IMR-90 (cell line): ENCODE results near the gene SEMA3C. TPM values are rescaled to one million over a fixed set of nuclear protein-coding genes. Genes with fewer than 3 reads are reported as not detected.
A peak's percentile ranks its signal among the peaks of the same experiment; 100 is the strongest.

Experiments
- ATAC-seq: fragments of 200-7000 bp; cut with Tn5 transposase; 2 replicates; pipeline ENCODE4 v1.9.1; 2020; ENCODE audit warnings: low read depth, mild to moderate bottlenecking, moderate library complexity
- BruUV-seq: library from RNA; stranded (reverse); fragments of 400-500 nt; replicated peaks from 2 replicates; lab custom pipeline; 2021; lab: Mats Ljungman, UMichigan
- CTCF ChIA-PET: fragments of 300-600 bp; formaldehyde crosslinking; extraction: SDS; loops from one replicate; lab custom pipeline; 2021; ENCODE audit warnings: antibody characterized with exemption; lab: Yijun Ruan, JAX
- POLR2A ChIA-PET: fragments of 300-600 bp; sonication (Branson Sonifier 250); formaldehyde crosslinking; loops from one replicate; lab custom pipeline; 2022; ENCODE audit warnings: antibody characterized with exemption; ENCODE audit not compliant: unreplicated experiment; lab: Charles Lee
- DNase-seq: peaks from one replicate; pipeline ENCODE4 v3.0.0; 2013
- H2AFZ ChIP-seq: replicated peaks from 2 replicates; pipeline ENCODE3; 2013; ENCODE audit warnings: low read length, mild to moderate bottlenecking; ENCODE audit not compliant: poor library complexity
- H2AK5ac ChIP-seq: 2 replicates; pipeline ENCODE4 v1.6.1; 2013; ENCODE audit warnings: low read depth, low read length, inconsistent platforms
- H2AK9ac ChIP-seq: replicated peaks from 2 replicates; pipeline ENCODE3; 2013; ENCODE audit warnings: mild to moderate bottlenecking, low read depth, low read length, moderate library complexity; ENCODE audit not compliant: poor library complexity
- H2BK120ac ChIP-seq: 2 replicates; pipeline ENCODE4 v1.6.1; 2013; ENCODE audit warnings: low read depth, low read length, inconsistent platforms
- H2BK15ac ChIP-seq: 3 replicates; pipeline ENCODE4 v1.6.1; 2013; ENCODE audit warnings: low read depth, low read length, inconsistent platforms
- H2BK20ac ChIP-seq: 2 replicates; pipeline ENCODE4 v1.6.1; 2013; ENCODE audit warnings: low read depth, mild to moderate bottlenecking, inconsistent platforms, low read length, moderate library complexity
- H2BK5ac ChIP-seq: 2 replicates; pipeline ENCODE4 v1.6.1; 2013; ENCODE audit warnings: mild to moderate bottlenecking, low read depth, low read length, inconsistent platforms; ENCODE audit not compliant: poor library complexity, severe bottlenecking
- H3K14ac ChIP-seq: replicated peaks from 2 replicates; pipeline ENCODE4 v1.6.1; 2013; ENCODE audit warnings: low read depth, low read length, inconsistent platforms
- H3K18ac ChIP-seq: 2 replicates; pipeline ENCODE4 v1.6.1; 2013; ENCODE audit warnings: low read depth, low read length, control low read depth
- H3K23ac ChIP-seq: 2 replicates; pipeline ENCODE4 v1.6.1; 2013; ENCODE audit warnings: low read depth, low read length, inconsistent platforms
- H3K27ac ChIP-seq: 2 replicates; pipeline ENCODE4 v1.5.1; 2013; ENCODE audit warnings: mild to moderate bottlenecking, control low read depth, low read length; ENCODE audit not compliant: insufficient read depth
- H3K27me3 ChIP-seq: 2 replicates; pipeline ENCODE4 v1.6.1; 2013; ENCODE audit warnings: low read length; ENCODE audit not compliant: control insufficient read depth, insufficient read depth
- H3K36me3 ChIP-seq: 2 replicates; pipeline ENCODE4 v1.6.1; 2013; ENCODE audit warnings: low read length, mixed read lengths; ENCODE audit not compliant: control insufficient read depth, insufficient read depth
- H3K4ac ChIP-seq: 2 replicates; pipeline ENCODE4 v1.6.1; 2013; ENCODE audit warnings: low read depth, low read length, inconsistent platforms
- H3K4me1 ChIP-seq: 2 replicates; pipeline ENCODE4 v1.6.1; 2013; ENCODE audit warnings: low read length, mixed read lengths; ENCODE audit not compliant: control insufficient read depth, insufficient read depth
- H3K4me2 ChIP-seq: 2 replicates; pipeline ENCODE4 v1.6.1; 2013; ENCODE audit warnings: low read depth, mild to moderate bottlenecking, control low read depth, low read length, moderate library complexity
- H3K4me3 ChIP-seq: 2 replicates; pipeline ENCODE4 v1.5.1; 2013; ENCODE audit warnings: low read depth, mild to moderate bottlenecking, control low read depth, low read length, moderate library complexity; ENCODE audit not compliant: insufficient read depth
- H3K56ac ChIP-seq: 2 replicates; pipeline ENCODE4 v1.6.1; 2013; ENCODE audit warnings: low read length, inconsistent platforms; ENCODE audit not compliant: insufficient read depth; ENCODE audit errors: extremely low read depth
- H3K79me1 ChIP-seq, 2 experiments: 2 replicates each; pipeline ENCODE4 v1.6.1; 2013; ENCODE audit warnings: low read length in 2 of 2, inconsistent platforms in 1 of 2, low read depth in 1 of 2
- H3K9ac ChIP-seq: 2 replicates; pipeline ENCODE4 v1.6.1; 2013; ENCODE audit warnings: low read depth, low read length, control low read depth
- H3K9me1 ChIP-seq: 2 replicates; pipeline ENCODE4 v1.6.1; 2013; ENCODE audit warnings: low read length, inconsistent platforms; ENCODE audit not compliant: insufficient read depth
- H3K9me3 ChIP-seq: 2 replicates; pipeline ENCODE4 v1.6.1; 2013; ENCODE audit warnings: low read length; ENCODE audit not compliant: control insufficient read depth, insufficient read depth
- H4K20me1 ChIP-seq: 2 replicates; pipeline ENCODE4 v1.6.1; 2013; ENCODE audit warnings: low read length, inconsistent platforms; ENCODE audit not compliant: insufficient read depth
- H4K5ac ChIP-seq: 2 replicates; pipeline ENCODE4 v1.6.1; 2013; ENCODE audit warnings: mild to moderate bottlenecking, low read depth, low read length, control low read depth
- H4K8ac ChIP-seq, 2 experiments: 2 replicates each; pipeline ENCODE4 v1.6.1; 2013; ENCODE audit warnings: low read depth in 2 of 2, low read length in 2 of 2, control low read depth in 1 of 2, inconsistent platforms in 1 of 2
- H4K91ac ChIP-seq: 2 replicates; pipeline ENCODE4 v1.6.1; 2013; ENCODE audit warnings: low read depth, low read length, inconsistent platforms; ENCODE audit not compliant: insufficient read depth
- BHLHE40 ChIP-seq: fragments of 150-350 bp; IDR thresholded peaks from 2 replicates; pipeline ENCODE4 v1.6.1; 2016; ENCODE audit warnings: mild to moderate bottlenecking, low read depth, low read length
- CEBPB ChIP-seq: IDR thresholded peaks from 2 replicates; pipeline ENCODE4 v1.6.1; 2012; ENCODE audit warnings: low read depth, low read length, improper control_type of control experiment
- CHD1 ChIP-seq: IDR thresholded peaks from 2 replicates; pipeline ENCODE4 v1.6.1; 2012; ENCODE audit warnings: low read depth, low read length, improper control_type of control experiment
- CTCF ChIP-seq: conservative IDR thresholded peaks from 2 replicates; pipeline ENCODE4 v1.5.1; 2012; ENCODE audit warnings: mild to moderate bottlenecking, low read depth, low read length, improper control_type of control experiment
- ELK1 ChIP-seq: fragments of 150-350 bp; IDR thresholded peaks from 2 replicates; pipeline ENCODE4 v1.6.1; 2016; ENCODE audit warnings: low read depth, mild to moderate bottlenecking, low read length, moderate library complexity, borderline replicate concordance
- FOS ChIP-seq: fragments of 150-350 bp; IDR thresholded peaks from 2 replicates; pipeline ENCODE4 v1.6.1; 2016; ENCODE audit warnings: low read depth, low read length
- MAFK ChIP-seq: IDR thresholded peaks from 2 replicates; pipeline ENCODE4 v1.6.1; 2012; ENCODE audit warnings: low read depth, low read length, improper control_type of control experiment
- MAZ ChIP-seq: IDR thresholded peaks from 2 replicates; pipeline ENCODE4 v1.6.1; 2012; ENCODE audit warnings: low read depth, mild to moderate bottlenecking, low read length, improper control_type of control experiment, moderate library complexity, borderline replicate concordance
- MXI1 ChIP-seq: IDR thresholded peaks from 2 replicates; pipeline ENCODE4 v1.6.1; 2012; ENCODE audit warnings: low read depth, mild to moderate bottlenecking, low read length, moderate library complexity, borderline replicate concordance
- NFE2L2 ChIP-seq: fragments of 150-350 bp; IDR thresholded peaks from 2 replicates; pipeline ENCODE4 v1.6.1; 2016; ENCODE audit warnings: low read depth, mild to moderate bottlenecking, low read length
- POLR2A ChIP-seq: IDR thresholded peaks from 2 replicates; pipeline ENCODE4 v1.6.1; 2012; ENCODE audit warnings: mild to moderate bottlenecking, low read depth, low read length
- RAD21 ChIP-seq: IDR thresholded peaks from 2 replicates; pipeline ENCODE4 v1.6.1; 2012; ENCODE audit warnings: low read length, improper control_type of control experiment
- RCOR1 ChIP-seq: IDR thresholded peaks from 2 replicates; pipeline ENCODE4 v1.6.1; 2012; ENCODE audit warnings: mild to moderate bottlenecking, low read length, improper control_type of control experiment; ENCODE audit not compliant: insufficient replicate concordance
- RFX5 ChIP-seq: IDR thresholded peaks from 2 replicates; pipeline ENCODE4 v1.8.0; 2012; ENCODE audit warnings: low read depth, mild to moderate bottlenecking, low read length, moderate library complexity
- SMC3 ChIP-seq: fragments of 150-350 bp; IDR thresholded peaks from 2 replicates; pipeline ENCODE4 v1.6.1; 2016; ENCODE audit warnings: low read depth, mild to moderate bottlenecking, antibody characterized with exemption, low read length, moderate library complexity
- WGBS, 2 experiments: methylation state at CpG; one replicate each; pipeline versions ENCODE4 v1.1.5 to v1.1.7; 2013; ENCODE audit warnings: missing lambda C conversion rate in 2 of 2; ENCODE audit not compliant: insufficient read length in 1 of 2; ENCODE audit errors: extremely low coverage in 2 of 2; 5-methylcytosine and 5-hydroxymethylcytosine counted together
- dilution Hi-C: fragments of 300-500 bp; cut with HindIII; formaldehyde crosslinking; loops from one replicate; pipeline ENCODE4 v1.14.3; 2018; ENCODE audit warnings: low sequenced_read_pairs; ENCODE audit not compliant: unreplicated experiment
- in situ Hi-C: fragments of 300-500 bp; cut with MboI; formaldehyde crosslinking; loops from 3 replicates; pipeline ENCODE4 v1.14.3; 2019; ENCODE audit warnings: low sequenced_read_pairs, inconsistent platforms, mixed read lengths
- intact Hi-C: fragments of 100-400 bp; cut with micrococcal nuclease; formaldehyde crosslinking; loops from 2 replicates; pipeline ENCODE4 v1.10.0; 2022
- polyA plus RNA-seq, 3 experiments: library from polyadenylated mRNA; depleted of rRNA; stranded (reverse); fragments of >200 nt; gene quantifications; 2 replicates each; pipeline ENCODE4 v1.2.3, GENCODE V29; 2012; ENCODE audit warnings: low replicate concordance in 1 of 3
- total RNA-seq: library from RNA; depleted of rRNA; stranded (reverse); fragments of >200 nt; gene quantifications from 2 replicates; pipeline ENCODE4 v1.2.3, GENCODE V29; 2012
- TF ChIP-seq, protein P1 (sequence below): fragments of 150-350 bp; IDR thresholded peaks from 2 replicates; pipeline ENCODE4 v1.6.1; 2017; ENCODE audit warnings: mild to moderate bottlenecking, antibody characterized with exemption, low read length, low read depth

Gene SEMA3C
- total and polyA plus RNA-seq, 2 of the 4 experiments (the other 2 are of a cell fraction) = 21.2 to 97.1 TPM

GRCh38 chr7:80748363-80749042 lies 170.3 kb downstream of the SEMA3C start:
- Histone ChIP-seq H3K4me3 (no peak overlapping the region), H4K5ac (no peak overlapping the region), H2AFZ (no peak overlapping the region), H3K14ac (no peak overlapping the region), H3K9ac (no peak overlapping the region), H3K4me2 (no peak overlapping the region), H4K91ac (no peak overlapping the region), H3K36me3 (peaks cover 4% of the 10 kb centered on the region; the same call in 1 of the 2 replicates), H2BK5ac (no peak overlapping the region), H3K23ac (no peak overlapping the region), H3K9me3 (no peaks in the 10 kb centered on the region), H3K56ac (0 out of 2 replicates have a peak overlapping the region, but pooled peaks have one; percentile 31), H3K27me3 (no peaks in the 10 kb centered on the region), H4K8ac (no peak overlapping the region), H3K4ac (no peak overlapping the region), H3K27ac (no peak overlapping the region), H2BK20ac (no peak overlapping the region), H3K9me1 (peaks cover 3% of the 10 kb centered on the region; the same call in 1 of the 2 replicates), H2AK5ac (no peak overlapping the region), H3K18ac (no peak overlapping the region), H3K79me1 (no peaks in the 10 kb centered on the region), H4K20me1 (no peaks in the 10 kb centered on the region), H2BK15ac (no peak overlapping the region), H3K4me1 (no peaks in the 10 kb centered on the region), H2BK120ac (no peak overlapping the region), H2AK9ac (no peak overlapping the region)
- TF ChIP-seq ELK1 (no peak), FOS (no peak), NFE2L2 (no peak), MAZ (no peak), CEBPB (no peak), MAFK (no peak), BHLHE40 (no peak), MXI1 (no peak), POLR2A (no peak), RAD21 (no peak), CHD1 (no peak), CTCF (no peak), RCOR1 (no peak), SMC3 (no peak), RFX5 (no peak)
- TF ChIP-seq, protein P1, sequence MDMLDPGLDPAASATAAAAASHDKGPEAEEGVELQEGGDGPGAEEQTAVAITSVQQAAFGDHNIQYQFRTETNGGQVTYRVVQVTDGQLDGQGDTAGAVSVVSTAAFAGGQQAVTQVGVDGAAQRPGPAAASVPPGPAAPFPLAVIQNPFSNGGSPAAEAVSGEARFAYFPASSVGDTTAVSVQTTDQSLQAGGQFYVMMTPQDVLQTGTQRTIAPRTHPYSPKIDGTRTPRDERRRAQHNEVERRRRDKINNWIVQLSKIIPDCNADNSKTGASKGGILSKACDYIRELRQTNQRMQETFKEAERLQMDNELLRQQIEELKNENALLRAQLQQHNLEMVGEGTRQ = no peak
- in situ Hi-C loops = no loop called here
- 100% methylated on average over 1 of the region's 8 CpGs; no CpG with 5 or more reads in 1 of the 2 experiments for WGBS, 2 experiments
- POLR2A ChIA-PET = no interaction called here
- CTCF ChIA-PET = interaction anchor here (0.6 kb wide), 1 partner anchor 634 kb away, joined by 3 read pairs; no protein-coding TSS in a partner anchor
- intact Hi-C loops = no loop called here
- ATAC-seq = no peak
- dilution Hi-C loops = no loop called here
- DNase-seq = no peak
- BruUV-seq = no TSS peak
